Measurements from ENCODE around the gene SLC8A1.

SLC8A1 gene

DNA sequence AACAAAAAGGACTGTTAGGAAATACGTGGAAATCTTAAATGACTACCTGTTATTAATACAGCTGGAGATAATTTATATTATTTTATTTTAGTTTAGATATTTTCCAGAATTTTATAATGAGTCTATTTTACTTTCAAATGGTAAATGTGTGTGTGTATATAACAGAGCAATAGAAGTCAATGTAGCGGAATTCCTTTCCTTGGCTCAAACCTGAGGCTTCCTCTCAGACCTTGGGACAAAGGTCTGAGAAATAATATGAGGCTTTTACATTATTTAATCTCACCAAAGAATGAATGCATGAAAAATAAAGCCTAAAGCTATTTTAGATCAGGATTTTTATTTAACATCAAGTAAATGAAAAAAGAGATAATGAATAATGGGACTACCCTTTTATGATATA is 65.7 kb downstream of the SLC8A1 start:
- no peak for DNase-seq (ENCODE audit: low read depth)

DNA sequence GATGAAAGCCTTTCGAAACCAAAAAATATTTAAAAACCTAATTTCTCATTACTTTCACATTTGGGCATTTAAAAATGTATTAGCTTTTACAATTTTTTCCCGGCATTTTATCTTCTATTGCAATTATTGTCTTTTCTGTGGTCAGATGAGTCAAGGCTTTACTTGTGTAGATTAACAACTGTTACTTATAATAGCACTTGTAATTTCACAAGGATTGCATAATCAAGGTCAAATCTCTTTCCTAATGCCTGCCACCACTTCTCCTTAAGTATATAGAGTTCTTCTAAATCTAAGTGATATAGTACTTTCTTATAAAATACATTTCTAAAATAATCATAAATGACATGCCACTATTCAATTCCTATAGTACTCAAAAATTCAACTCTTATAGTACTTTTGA is 67.2 kb downstream of the SLC8A1 start:
- DNase-seq (ENCODE audit: low read depth) = no peak

DNA sequence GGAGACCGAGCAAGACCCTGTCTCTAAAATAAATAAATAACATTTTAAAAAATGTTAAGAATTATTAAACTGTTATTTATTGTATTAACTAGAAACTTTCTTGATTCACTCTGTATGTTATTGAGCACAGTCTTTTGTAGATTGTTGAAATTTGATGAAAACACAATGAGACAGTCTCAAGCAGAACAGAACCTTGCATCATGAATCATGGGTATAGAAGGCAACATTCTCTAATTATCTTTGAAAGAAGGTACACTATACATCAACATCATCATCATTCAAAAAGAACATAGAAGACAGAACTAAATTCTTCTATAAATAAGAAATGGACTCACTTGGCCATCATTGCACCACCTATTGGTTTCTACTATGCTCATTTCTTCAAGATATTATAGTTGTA is 67.7 kb downstream of the SLC8A1 start:
- no peak for DNase-seq (ENCODE audit: low read depth)

DNA sequence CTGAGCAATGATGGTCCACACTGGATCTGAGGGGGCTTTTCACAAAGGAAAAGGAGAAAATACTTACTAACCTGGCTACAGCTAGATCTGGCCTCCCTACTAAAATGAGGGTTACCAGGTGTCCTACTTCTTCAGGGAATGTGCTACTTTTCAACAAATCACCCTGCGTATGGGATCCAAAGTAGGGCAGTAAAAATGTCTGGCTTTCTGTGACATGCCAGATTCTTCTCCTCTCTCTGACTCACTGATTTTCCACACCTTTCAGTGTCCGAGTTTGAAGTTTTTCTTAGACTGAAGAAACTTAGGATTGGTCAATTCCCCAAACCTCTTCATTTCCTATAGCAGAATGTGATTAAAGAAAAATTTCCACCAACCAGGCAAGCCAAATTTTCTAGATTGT is 71.2 kb downstream of the SLC8A1 start:
- DNase-seq (ENCODE audit: low read depth) = no peak

- DNase-seq (ENCODE audit: low read depth) = no peak
Observed at GRCh38 chr2:40380041-40380440, 71.8 kb downstream of the SLC8A1 start.

DNA sequence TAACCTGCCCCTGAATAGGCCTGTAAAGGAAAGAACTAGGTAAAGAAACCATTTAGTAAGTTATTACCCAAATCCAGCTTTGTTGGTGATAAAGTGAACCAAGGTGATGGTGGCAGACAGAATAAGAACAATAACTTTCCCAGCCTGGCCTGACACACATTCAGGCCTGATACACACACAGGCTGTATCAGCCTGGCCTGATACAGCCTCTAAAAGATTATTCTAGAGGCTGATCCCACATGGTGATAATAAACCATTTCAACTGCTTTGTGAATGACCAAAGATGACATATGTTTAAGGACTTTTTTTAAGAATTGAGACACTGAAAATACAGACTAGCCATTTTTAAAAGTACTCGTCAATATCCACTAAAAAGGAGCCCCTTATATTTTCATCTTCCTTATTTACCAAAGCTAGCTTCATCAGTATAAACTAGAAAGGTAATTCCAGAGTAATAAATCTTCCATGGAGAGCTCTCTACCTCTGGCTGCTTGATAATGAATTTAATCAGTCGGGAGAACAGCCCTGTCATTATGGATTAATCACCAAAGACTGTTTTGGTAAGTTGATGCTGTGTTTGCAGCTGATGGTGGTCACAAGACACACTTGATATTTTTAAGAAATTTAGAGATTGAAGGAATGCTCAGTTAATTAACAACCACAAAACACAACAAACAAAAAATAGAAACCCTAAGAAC is 77.2 kb downstream of the SLC8A1 start:
- no peak for DNase-seq (ENCODE audit: low read depth)

DNA sequence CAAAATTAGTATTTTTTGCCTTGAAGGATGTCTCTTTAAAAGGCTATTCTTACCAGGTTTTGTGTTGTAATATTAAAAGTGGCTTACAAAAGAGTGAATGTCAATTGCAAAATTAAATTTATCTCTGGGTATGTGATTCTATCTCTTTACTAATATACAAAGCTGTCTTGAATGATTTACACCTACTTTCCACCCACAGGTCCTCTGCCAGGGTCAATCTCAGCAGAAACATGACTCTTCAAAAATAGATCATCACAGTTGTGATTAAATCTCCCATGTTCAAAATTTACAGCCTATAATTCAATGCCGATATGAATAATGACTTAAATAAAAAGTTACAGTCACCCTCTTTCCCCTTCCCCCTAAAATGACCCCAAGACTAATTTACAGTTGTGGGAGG is 78.8 kb downstream of the SLC8A1 start:
- no peak for DNase-seq (ENCODE audit: low read depth)

DNA sequence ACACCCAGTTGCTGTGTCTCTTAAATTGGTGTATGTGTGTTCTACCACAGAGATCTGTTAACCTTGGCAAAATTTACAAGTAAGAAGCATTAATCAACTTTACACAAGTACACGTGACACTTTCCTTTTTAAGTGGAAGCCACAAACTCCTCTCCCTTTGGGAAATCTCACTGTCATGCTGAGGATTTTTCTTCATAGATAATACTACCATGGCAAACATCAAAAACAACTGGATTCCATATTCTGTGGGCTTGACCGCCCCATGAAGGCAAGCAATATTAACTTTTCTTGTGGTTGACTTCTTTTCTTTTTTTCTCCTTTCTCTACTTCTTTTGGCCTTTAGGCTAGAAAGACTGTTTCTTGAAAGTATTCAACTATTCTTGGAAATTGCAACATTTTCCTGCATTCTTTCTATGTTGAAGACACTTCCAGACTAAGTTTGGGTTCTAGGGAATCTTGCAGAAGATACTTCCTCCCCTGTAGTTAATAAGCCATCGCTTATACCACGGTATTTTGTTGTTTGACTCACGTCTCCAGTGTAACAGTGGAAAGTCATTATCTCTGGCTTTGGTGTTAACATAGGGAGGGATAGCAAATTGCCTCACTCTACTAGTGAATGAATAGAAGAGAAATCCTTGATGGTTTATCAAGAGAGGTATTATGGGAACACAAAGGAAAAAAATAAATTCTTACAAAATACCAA is 79.5 kb downstream of the SLC8A1 start:
- DNase-seq (ENCODE audit: low read depth) = no peak

DNA sequence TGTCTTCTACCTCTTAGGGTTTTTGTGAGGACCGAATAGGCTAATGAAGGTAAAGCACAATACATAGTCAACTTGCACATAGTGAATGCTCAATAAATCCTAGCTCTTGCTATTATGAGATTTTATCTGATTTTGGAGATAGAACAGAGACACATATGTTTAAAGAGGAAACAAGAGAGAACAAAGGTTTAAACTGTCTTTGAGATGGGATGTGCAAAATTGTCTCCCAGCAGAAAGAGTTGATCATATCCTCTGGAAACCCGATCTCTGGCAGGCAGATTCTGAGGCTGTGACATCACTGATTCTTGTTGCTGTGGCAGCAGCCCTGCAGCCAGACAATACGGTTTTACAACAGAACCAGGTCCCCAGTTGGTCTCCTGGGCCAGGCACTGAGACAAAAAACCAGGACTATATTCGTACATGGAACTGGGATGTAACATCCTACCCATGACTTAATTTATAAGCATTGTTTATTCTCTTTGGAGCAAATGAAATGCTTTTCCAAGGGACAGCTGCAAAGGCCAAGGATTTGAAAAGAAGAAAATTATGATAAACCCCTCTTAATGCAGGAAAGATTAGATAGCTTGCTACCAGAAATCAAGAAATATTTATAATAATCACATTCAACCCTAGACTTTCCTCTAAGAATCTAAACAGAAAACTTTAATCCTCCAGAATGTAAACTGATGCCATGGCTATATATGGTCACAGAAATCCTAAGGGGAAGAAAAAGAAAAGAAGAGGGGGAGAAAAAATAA is 80.2 kb downstream of the SLC8A1 start:
- no peak for DNase-seq (ENCODE audit: low read depth)

GRCh38 chr2:40370007-40370395 is 81.9 kb downstream of the SLC8A1 start:
- DNase-seq (ENCODE audit: low read depth) = no peak

DNA sequence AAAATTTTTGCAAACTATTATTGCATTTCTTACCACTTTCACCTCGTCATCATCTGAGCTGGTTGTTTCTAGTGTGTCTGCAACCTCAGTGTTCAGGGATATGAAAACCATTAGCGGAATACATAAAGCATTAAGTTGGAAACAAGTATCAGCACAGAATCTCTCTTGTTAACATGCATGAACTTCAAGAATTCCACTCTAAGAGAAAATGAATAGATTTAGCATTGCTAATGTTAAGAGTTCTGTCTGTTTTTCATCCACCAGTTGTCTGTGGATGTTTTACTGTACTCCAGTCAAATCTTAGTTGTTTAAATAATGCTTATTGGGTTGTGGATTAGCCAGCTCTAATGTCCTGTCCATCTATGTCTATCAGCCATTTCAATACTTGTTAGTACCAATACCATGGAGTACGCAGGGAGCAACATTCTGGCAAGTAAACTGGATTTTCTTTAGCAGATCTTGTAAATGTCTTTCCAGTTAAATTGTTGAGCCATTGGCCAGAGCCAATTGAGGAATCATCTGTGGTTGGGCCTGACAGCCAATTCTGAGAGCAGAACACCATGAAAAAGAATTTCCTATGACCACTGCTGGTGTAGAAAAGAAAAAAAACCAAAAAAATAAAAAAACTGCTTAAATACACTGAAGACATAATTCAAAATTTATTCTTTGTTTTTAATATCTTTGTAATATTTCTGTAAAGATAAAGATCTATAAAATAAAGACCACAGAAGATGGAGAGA is 82.5 kb downstream of the SLC8A1 start:
- DNase-seq (ENCODE audit: low read depth) = no peak

DNA sequence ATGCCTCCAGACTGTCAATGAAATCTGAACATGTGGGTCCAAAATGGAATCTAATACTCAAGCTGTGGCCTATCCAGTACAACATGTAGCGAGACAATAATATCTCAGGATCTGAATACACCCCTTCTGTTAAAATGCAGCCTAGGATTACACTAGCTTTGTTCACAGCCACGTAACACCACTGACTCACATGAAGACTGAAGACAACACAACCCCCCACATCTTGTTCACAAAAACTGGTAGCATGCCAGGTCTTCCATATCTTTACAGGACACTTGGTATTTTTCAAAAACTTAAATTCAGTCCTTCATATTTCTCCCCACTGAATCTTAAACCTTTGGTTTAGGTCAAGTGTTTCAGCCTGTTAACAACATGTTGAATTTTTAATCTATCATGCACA is 84.2 kb downstream of the SLC8A1 start:
- DNase-seq (ENCODE audit: low read depth) = no peak

- no peak for DNase-seq (ENCODE audit: low read depth)
Observed at GRCh38 chr2:40367032-40367431, 84.9 kb downstream of the SLC8A1 start.

DNA sequence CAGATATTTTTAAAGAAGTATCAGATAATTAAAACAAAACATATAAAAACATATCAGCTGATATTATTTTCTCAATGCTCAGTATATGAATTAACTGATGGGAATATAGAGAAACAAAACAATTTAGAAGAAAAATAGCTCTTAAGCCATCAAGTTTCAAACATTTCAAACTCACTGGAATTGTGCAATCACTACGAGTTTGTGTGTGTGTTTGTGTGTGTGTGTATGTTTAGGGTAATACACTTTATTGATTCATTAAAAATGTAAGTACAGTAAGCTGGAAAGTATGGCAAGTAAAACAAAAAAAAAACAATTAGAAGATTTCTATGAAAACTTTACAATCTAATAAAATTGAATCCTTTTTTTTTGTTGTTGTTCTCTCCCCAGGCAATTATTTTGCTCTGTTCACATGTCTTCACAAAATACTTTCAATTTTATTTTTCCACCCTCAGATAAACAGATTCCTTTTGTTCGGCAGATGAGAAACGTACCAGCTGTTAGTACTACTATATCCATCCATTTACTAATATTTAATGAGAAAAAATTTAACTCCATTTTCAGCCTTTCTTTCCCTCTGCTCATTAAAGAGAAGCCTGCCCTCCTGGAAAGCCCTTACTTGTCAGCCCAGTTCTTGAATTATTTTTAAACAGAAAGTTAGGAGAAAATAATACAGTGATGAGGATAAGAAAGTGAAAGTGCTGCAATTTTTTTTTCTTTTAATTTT is 87.6 kb downstream of the SLC8A1 start:
- no peak for DNase-seq (ENCODE audit: low read depth)

DNA sequence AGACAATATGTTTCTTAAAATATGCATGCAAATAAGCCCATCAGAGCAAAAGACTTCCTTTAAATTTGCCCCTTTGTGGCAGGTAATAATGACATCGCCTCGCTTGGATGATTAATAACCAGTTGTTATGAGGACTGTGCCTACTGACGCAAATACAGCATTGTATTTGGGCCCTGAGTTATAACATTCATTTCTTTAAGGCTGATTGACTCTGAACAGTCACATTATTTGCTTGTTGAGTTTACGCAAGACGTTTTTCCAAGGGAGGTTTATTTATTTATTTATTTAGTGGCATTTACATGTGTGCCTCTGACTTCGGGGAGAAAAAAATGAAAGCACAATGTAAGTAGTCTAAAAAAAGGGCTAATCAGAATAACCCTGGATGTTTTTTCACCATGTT is 88.3 kb downstream of the SLC8A1 start:
- DNase-seq (ENCODE audit: low read depth) = no peak

DNA sequence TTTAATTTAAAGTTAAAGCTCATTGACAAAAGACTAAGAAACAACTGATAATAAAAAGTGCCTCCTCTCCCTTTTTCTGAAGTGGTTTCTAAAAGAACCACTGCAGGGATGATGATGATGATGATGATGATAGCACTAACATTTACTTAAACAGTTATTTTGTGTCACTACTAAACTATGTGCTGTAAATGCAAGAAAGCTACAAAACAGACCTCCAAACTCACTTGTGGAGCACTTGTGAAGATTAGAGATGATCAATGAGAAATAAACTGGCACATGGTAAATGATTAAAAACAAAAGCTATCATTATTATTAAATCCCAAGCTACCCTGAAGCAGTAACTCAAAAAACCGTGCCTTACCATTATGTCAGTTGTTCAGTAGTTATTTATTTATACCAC is 88.7 kb downstream of the SLC8A1 start:
- no peak for DNase-seq (ENCODE audit: low read depth)

DNA sequence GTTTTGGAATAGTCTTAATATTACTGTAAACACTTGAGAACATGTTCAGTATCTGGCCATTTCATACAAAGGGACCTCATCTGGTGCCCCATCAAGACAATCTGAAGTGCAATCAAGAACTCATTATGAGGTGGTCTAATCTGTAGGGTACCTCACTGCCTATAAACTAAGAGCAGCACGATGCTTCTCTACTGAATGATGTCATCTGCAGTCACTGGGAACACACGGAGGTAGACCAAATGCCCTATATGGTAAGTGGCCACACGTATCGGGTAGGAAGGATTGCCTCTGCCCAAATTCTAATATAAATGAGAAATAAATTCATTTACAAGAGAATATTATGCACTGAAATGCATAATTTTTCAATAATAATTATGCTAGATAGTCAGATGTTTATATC is 90.4 kb downstream of the SLC8A1 start:
- no peak for DNase-seq (ENCODE audit: low read depth)

DNA sequence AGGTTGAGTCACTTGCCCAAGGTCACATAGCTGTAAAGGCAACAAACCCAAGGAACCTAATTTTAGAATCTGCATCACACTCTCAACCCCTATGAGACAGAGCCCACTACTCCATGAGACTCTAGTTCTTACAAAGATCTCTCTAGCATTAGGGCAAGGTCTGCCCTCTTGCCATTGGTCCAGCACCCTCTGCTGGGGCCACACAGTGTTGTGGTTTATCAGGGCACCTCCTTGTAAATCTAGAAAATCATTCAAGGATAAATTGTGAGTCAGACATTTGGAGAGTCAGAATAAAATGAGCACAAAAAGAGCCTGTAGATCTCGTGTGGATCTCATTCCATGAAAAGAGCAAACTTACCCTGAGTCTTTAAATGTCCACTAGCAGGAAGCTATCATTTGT is 91.2 kb downstream of the SLC8A1 start:
- no peak for DNase-seq (ENCODE audit: low read depth)

- DNase-seq (ENCODE audit: low read depth) = no peak
Observed at GRCh38 chr2:40359811-40360210, 92.1 kb downstream of the SLC8A1 start.

DNA sequence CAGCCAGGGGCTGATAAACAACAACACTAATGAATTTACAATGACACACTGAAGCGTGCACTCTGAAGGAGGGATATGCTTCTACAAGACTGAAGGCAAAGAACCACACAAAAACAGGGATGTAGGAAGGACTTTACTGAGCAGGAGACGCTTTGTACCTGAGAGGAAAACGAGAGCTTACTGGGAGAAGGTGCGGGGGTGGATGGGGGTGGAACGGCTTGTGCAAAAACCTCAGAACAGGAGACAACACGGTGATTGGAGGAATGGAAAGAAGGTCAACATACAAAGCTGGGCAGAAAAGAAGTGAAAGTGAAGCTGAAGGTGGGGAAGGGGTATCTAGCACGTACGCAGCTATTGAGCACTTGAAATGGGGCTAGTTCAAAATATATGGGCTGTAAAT is 93.1 kb downstream of the SLC8A1 start:
- no peak for DNase-seq (ENCODE audit: low read depth)

GRCh38 chr2:40357667-40358066 is 94.2 kb downstream of the SLC8A1 start:
- no peak for DNase-seq (ENCODE audit: low read depth)

DNA sequence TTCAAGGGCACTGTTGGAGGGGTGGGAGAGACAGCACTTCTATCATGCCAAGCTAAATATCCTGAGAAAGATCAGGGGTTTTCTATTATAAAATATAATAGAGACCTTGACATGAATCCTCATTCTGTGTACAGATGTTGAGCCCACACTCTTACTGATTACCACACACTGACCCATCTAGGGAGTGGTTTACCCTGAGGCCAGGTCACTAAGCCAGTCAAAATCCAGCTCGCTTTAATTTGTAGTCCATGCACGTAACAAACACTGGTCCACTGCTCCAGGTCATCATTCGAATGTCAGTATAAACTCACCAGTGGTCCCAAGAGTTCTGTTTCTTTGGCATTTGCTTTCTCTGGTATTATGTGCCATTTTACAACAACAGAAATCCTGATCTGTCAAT is 96.4 kb downstream of the SLC8A1 start:
- DNase-seq (ENCODE audit: low read depth) = no peak
